ENCODE results near the gene PCOLCE2. TPM values are rescaled to one million over a fixed set of nuclear protein-coding genes. Genes with fewer than 3 reads are reported as not detected.
"Not testable (repeated sequence)": the region's sequence is repeated elsewhere in the genome, so short reads cannot be mapped to it uniquely, and the experiment has no call there.

The PCOLCE2 gene
- total and polyA plus RNA-seq, 7 experiments from 2014 or later: not detected

GRCh38 chr3:142884531-142884930, 4.4 kb downstream of the PCOLCE2 start:
- H3K9me3 ChIP-seq (ENCODE audit: control insufficient read depth in 2 of 3, low read length in 3 of 3): no peaks in the 10 kb centered on the region
- no peak overlapping the region for H3K4me3 Mint-ChIP-seq
- H3K4me1 Mint-ChIP-seq: peaks cover 0 to 11% (median 9%) of the 10 kb centered on the region in 7 donors
- ChIA-PET POLR2A (no interaction called here), CTCF (no interaction called here)
- H3K4me1 ChIP-seq (ENCODE audit: control insufficient read depth in 2 of 2, insufficient read depth in 2 of 2, low read length in 2 of 2): no peaks in the 10 kb centered on the region
- ATAC-seq (no peak), DNase-seq (no peak)
- H3K36me3 ChIP-seq (ENCODE audit: control insufficient read depth in 2 of 3, insufficient read depth in 3 of 3, low read length in 3 of 3): no peaks in the 10 kb centered on the region
- peaks cover 39 to 52% (median 41%) of the 10 kb centered on the region in 5 donors for H3K27me3 Mint-ChIP-seq
- no peak overlapping the region for H3K27ac ChIP-seq (ENCODE audit: low read depth, low read length)
- H3K27me3 ChIP-seq (ENCODE audit: control insufficient read depth in 2 of 2, insufficient read depth in 2 of 2, low read length in 2 of 2): no peaks in the 10 kb centered on the region
- H3K9me3 Mint-ChIP-seq: peaks cover 0 to 2% (median 0%) of the 10 kb centered on the region in 11 donors
- H3K27ac Mint-ChIP-seq: no peak overlapping the region
- intact Hi-C loops (cut with micrococcal nuclease): no loop called here
- H3K4me3 ChIP-seq (ENCODE audit: low read length): no peak overlapping the region
- H3K36me3 Mint-ChIP-seq: no peaks in the 10 kb centered on the region

GRCh38 chr3:142883534-142883933, 5.3 kb downstream of the PCOLCE2 start:
- peaks cover 36 to 49% (median 41%) of the 10 kb centered on the region in 5 donors for H3K27me3 Mint-ChIP-seq
- H3K27ac ChIP-seq (ENCODE audit: low read depth, low read length); H3K27ac Mint-ChIP-seq; H3K4me3 Mint-ChIP-seq; H3K4me1 Mint-ChIP-seq; intact Hi-C loops (cut with micrococcal nuclease); DNase-seq; H3K4me1 ChIP-seq (ENCODE audit: control insufficient read depth in 2 of 2, insufficient read depth in 2 of 2, low read length in 2 of 2); H3K9me3 Mint-ChIP-seq; CTCF ChIA-PET; H3K27me3 ChIP-seq (ENCODE audit: control insufficient read depth in 2 of 2, insufficient read depth in 2 of 2, low read length in 2 of 2); H3K36me3 Mint-ChIP-seq; H3K36me3 ChIP-seq (ENCODE audit: control insufficient read depth in 2 of 3, insufficient read depth in 3 of 3, low read length in 3 of 3); ATAC-seq; POLR2A ChIA-PET; H3K4me3 ChIP-seq (ENCODE audit: low read length); H3K9me3 ChIP-seq (ENCODE audit: control insufficient read depth in 2 of 3, low read length in 3 of 3): not testable (repeated sequence)

- no peak overlapping the region for H3K27ac ChIP-seq (ENCODE audit: low read depth, low read length)
- no peak for ATAC-seq
- H3K27me3 Mint-ChIP-seq: peaks cover 19 to 37% (median 34%) of the 10 kb centered on the region in 5 donors
- no peaks in the 10 kb centered on the region for H3K36me3 ChIP-seq (ENCODE audit: control insufficient read depth in 2 of 3, insufficient read depth in 3 of 3, low read length in 3 of 3)
- ChIA-PET POLR2A (no interaction called here), CTCF (no interaction called here)
- H3K4me1 ChIP-seq (ENCODE audit: control insufficient read depth in 2 of 2, insufficient read depth in 2 of 2, low read length in 2 of 2): no peaks in the 10 kb centered on the region
- peaks cover 0 to 2% (median 0%) of the 10 kb centered on the region in 11 donors for H3K9me3 Mint-ChIP-seq
- H3K27me3 ChIP-seq (ENCODE audit: control insufficient read depth in 2 of 2, insufficient read depth in 2 of 2, low read length in 2 of 2): no peaks in the 10 kb centered on the region
- no peak overlapping the region for H3K4me3 ChIP-seq (ENCODE audit: low read length)
- intact Hi-C loops (cut with micrococcal nuclease): no loop called here
- DNase-seq: no peak
- no peaks in the 10 kb centered on the region for H3K4me1 Mint-ChIP-seq
- H3K4me3 Mint-ChIP-seq: no peak overlapping the region
- H3K36me3 Mint-ChIP-seq: no peaks in the 10 kb centered on the region
- H3K27ac Mint-ChIP-seq: no peak overlapping the region
- H3K9me3 ChIP-seq (ENCODE audit: control insufficient read depth in 2 of 3, low read length in 3 of 3): no peaks in the 10 kb centered on the region
Observed at GRCh38 chr3:142881445-142882224, 7.2 kb downstream of the PCOLCE2 start.

GRCh38 chr3:142878649-142879300, 10.1 kb downstream of the PCOLCE2 start:
- POLR2A ChIA-PET: no interaction called here
- no peaks in the 10 kb centered on the region for H3K36me3 ChIP-seq (ENCODE audit: control insufficient read depth in 2 of 3, insufficient read depth in 3 of 3, low read length in 3 of 3)
- no peaks in the 10 kb centered on the region for H3K9me3 ChIP-seq (ENCODE audit: control insufficient read depth in 2 of 3, low read length in 3 of 3)
- intact Hi-C loops (cut with micrococcal nuclease): no loop called here
- Mint-ChIP-seq H3K27ac (no peak overlapping the region), H3K4me3 (no peak overlapping the region), H3K27me3 (peaks cover 7 to 29% (median 13%) of the 10 kb centered on the region in 5 donors), H3K9me3 (no peaks in the 10 kb centered on the region), H3K36me3 (no peaks in the 10 kb centered on the region), H3K4me1 (peaks cover 0 to 5% (median 0%) of the 10 kb centered on the region in 7 donors)
- no peak overlapping the region for H3K4me3 ChIP-seq (ENCODE audit: low read length)
- no peak overlapping the region for H3K27ac ChIP-seq (ENCODE audit: low read depth, low read length)
- no peaks in the 10 kb centered on the region for H3K4me1 ChIP-seq (ENCODE audit: control insufficient read depth in 2 of 2, insufficient read depth in 2 of 2, low read length in 2 of 2)
- no peaks in the 10 kb centered on the region for H3K27me3 ChIP-seq (ENCODE audit: control insufficient read depth in 2 of 2, insufficient read depth in 2 of 2, low read length in 2 of 2)
- DNase-seq: no peak
- ATAC-seq: no peak
- CTCF ChIA-PET: no interaction called here

- ATAC-seq: no peak
- Mint-ChIP-seq H3K36me3 (no peaks in the 10 kb centered on the region), H3K27me3 (peaks cover 6 to 29% (median 12%) of the 10 kb centered on the region in 5 donors), H3K27ac (no peak overlapping the region), H3K4me3 (no peak overlapping the region), H3K9me3 (no peaks in the 10 kb centered on the region), H3K4me1 (peaks cover 0 to 5% (median 0%) of the 10 kb centered on the region in 7 donors)
- no peak overlapping the region for H3K27ac ChIP-seq (ENCODE audit: low read depth, low read length)
- no peaks in the 10 kb centered on the region for H3K27me3 ChIP-seq (ENCODE audit: control insufficient read depth in 2 of 2, insufficient read depth in 2 of 2, low read length in 2 of 2)
- DNase-seq: no peak
- POLR2A ChIA-PET: no interaction called here
- no peaks in the 10 kb centered on the region for H3K4me1 ChIP-seq (ENCODE audit: control insufficient read depth in 2 of 2, insufficient read depth in 2 of 2, low read length in 2 of 2)
- CTCF ChIA-PET: no interaction called here
- H3K36me3 ChIP-seq (ENCODE audit: control insufficient read depth in 2 of 3, insufficient read depth in 3 of 3, low read length in 3 of 3): no peaks in the 10 kb centered on the region
- intact Hi-C loops (cut with micrococcal nuclease): no loop called here
- no peak overlapping the region for H3K4me3 ChIP-seq (ENCODE audit: low read length)
- H3K9me3 ChIP-seq (ENCODE audit: control insufficient read depth in 2 of 3, low read length in 3 of 3): no peaks in the 10 kb centered on the region
Observed at GRCh38 chr3:142876417-142876816, 12.5 kb downstream of the PCOLCE2 start.

- no peaks in the 10 kb centered on the region for H3K36me3 Mint-ChIP-seq
- Histone ChIP-seq H3K27me3 (ENCODE audit: control insufficient read depth in 2 of 2, insufficient read depth in 2 of 2, low read length in 2 of 2) (no peaks in the 10 kb centered on the region), H3K9me3 (ENCODE audit: control insufficient read depth in 2 of 3, low read length in 3 of 3) (no peaks in the 10 kb centered on the region), H3K4me3 (ENCODE audit: low read length) (no peak overlapping the region), H3K4me1 (ENCODE audit: control insufficient read depth in 2 of 2, insufficient read depth in 2 of 2, low read length in 2 of 2) (no peaks in the 10 kb centered on the region), H3K27ac (ENCODE audit: low read depth, low read length) (no peak overlapping the region), H3K36me3 (ENCODE audit: control insufficient read depth in 2 of 3, insufficient read depth in 3 of 3, low read length in 3 of 3) (no peaks in the 10 kb centered on the region)
- POLR2A ChIA-PET: no interaction called here
- no peaks in the 10 kb centered on the region for H3K9me3 Mint-ChIP-seq
- H3K4me3 Mint-ChIP-seq: no peak overlapping the region
- DNase-seq (no peak), ATAC-seq (no peak)
- H3K4me1 Mint-ChIP-seq: peaks cover 0 to 5% (median 0%) of the 10 kb centered on the region in 7 donors
- CTCF ChIA-PET: no interaction called here
- H3K27ac Mint-ChIP-seq: no peak overlapping the region
- peaks cover 6 to 29% (median 11%) of the 10 kb centered on the region in 5 donors for H3K27me3 Mint-ChIP-seq
- intact Hi-C loops (cut with micrococcal nuclease): no loop called here
Observed at GRCh38 chr3:142875583-142876207, 13.2 kb downstream of the PCOLCE2 start.

Data from naive thymus-derived CD4-positive, alpha-beta T cell (primary cell).